NOMO-1 (cell line): ENCODE measurements around the gene PLCG1.
"Not testable (repeated sequence)": the region's sequence is repeated elsewhere in the genome, so short reads cannot be mapped to it uniquely, and the experiment has no call there.

Source experiments
- DNase-seq, 2 experiments: peaks; one replicate each; lab custom pipeline; 2025; ENCODE audit not compliant: unreplicated experiment in 2 of 2; lab: John Stamatoyannopoulos, UW

The PLCG1 gene

GRCh38 chr20:41123631-41124030 is 13.7 kb upstream of the PLCG1 start:
- DNase-seq, result no peak

- no peak for DNase-seq
These were observed 12.8 kb upstream of the PLCG1 start for GRCh38 chr20:41124451-41125094.

GRCh38 chr20:41125530-41126457 is 11.5 kb upstream of the PLCG1 start:
- DNase-seq, result no peak

- no peak for DNase-seq
These were observed 10.6 kb upstream of the PLCG1 start for GRCh38 chr20:41126719-41127118.

GRCh38 chr20:41128317-41128716 is 9.0 kb upstream of the PLCG1 start:
- not testable (repeated sequence) for DNase-seq

- DNase-seq, result no peak
These were observed 5.6 kb upstream of the PLCG1 start for GRCh38 chr20:41131594-41132387.

GRCh38 chr20:41132388-41132775 is 5.0 kb upstream of the PLCG1 start:
- not testable (repeated sequence) for DNase-seq

GRCh38 chr20:41133709-41134361 is 3.5 kb upstream of the PLCG1 start:
- DNase-seq, result no peak

GRCh38 chr20:41134362-41135186 is 2.8 kb upstream of the PLCG1 start:
- DNase-seq, result no peak

- peak in 1 of 2 experiments; percentile 24 for DNase-seq
These were observed 2.0 kb upstream of the PLCG1 start for GRCh38 chr20:41135187-41135887.

- no peak for DNase-seq
These were observed 1.3 kb upstream of the PLCG1 start for GRCh38 chr20:41135888-41136679.

GRCh38 chr20:41137614-41138474 is 501 bp downstream of the PLCG1 start:
- DNase-seq, result peak; percentile 25 to 71

GRCh38 chr20:41138475-41139226 is 1.3 kb downstream of the PLCG1 start:
- no peak for DNase-seq

- DNase-seq, result no peak
These were observed 2.1 kb downstream of the PLCG1 start for GRCh38 chr20:41139227-41140093.

GRCh38 chr20:41140226-41141133 is 3.1 kb downstream of the PLCG1 start:
- DNase-seq, result no peak
